H9 (cell line): ENCODE measurements around the gene SH3RF2. TPM values are rescaled to one million over a fixed set of nuclear protein-coding genes. Genes with fewer than 3 reads are reported as not detected.

Source experiments
- DNase-seq: peaks from one replicate; pipeline ENCODE4 v3.0.0-alpha.2; 2017
- H2AFZ ChIP-seq: one replicate; pipeline ENCODE4 v1.6.1; 2013; ENCODE audit warnings: mild to moderate bottlenecking, low read length, control low read depth, moderate library complexity
- H2AK5ac ChIP-seq: 2 replicates; pipeline ENCODE4 v1.6.1; 2013; ENCODE audit warnings: low read length, control low read depth, mixed read lengths; ENCODE audit not compliant: insufficient read length
- H2BK120ac ChIP-seq: one replicate; pipeline ENCODE4 v1.6.1; 2013; ENCODE audit warnings: low read depth, mild to moderate bottlenecking, low read length, control low read depth, inconsistent platforms; ENCODE audit not compliant: poor library complexity, severe bottlenecking
- H2BK12ac ChIP-seq: 2 replicates; pipeline ENCODE4 v1.6.1; 2013; ENCODE audit warnings: low read length, control low read depth, mixed read lengths, low read depth; ENCODE audit not compliant: insufficient read length
- H2BK15ac ChIP-seq: 2 replicates; pipeline ENCODE4 v1.6.1; 2013; ENCODE audit warnings: low read depth, low read length, control low read depth
- H2BK20ac ChIP-seq: one replicate; pipeline ENCODE4 v1.6.1; 2013; ENCODE audit warnings: low read depth, mild to moderate bottlenecking, low read length, control low read depth, inconsistent platforms; ENCODE audit not compliant: poor library complexity, severe bottlenecking
- H2BK5ac ChIP-seq: 2 replicates; pipeline ENCODE4 v1.6.1; 2013; ENCODE audit warnings: low read length, control low read depth, mixed read lengths; ENCODE audit not compliant: insufficient read length
- H3K14ac ChIP-seq: 2 replicates; pipeline ENCODE4 v1.6.1; 2013; ENCODE audit warnings: low read length, control low read depth; ENCODE audit not compliant: insufficient read depth
- H3K18ac ChIP-seq: 2 replicates; pipeline ENCODE4 v1.6.1; 2013; ENCODE audit warnings: low read depth, mild to moderate bottlenecking, mixed read lengths, low read length, control low read depth; ENCODE audit not compliant: insufficient read length
- H3K23ac ChIP-seq: 2 replicates; pipeline ENCODE4 v1.6.1; 2013; ENCODE audit warnings: low read length, control low read depth, mixed read lengths, low read depth; ENCODE audit not compliant: insufficient read length
- H3K23me2 ChIP-seq: 2 replicates; pipeline ENCODE4 v1.6.1; 2013; ENCODE audit warnings: low read depth, mild to moderate bottlenecking, mixed read lengths, low read length, control low read depth; ENCODE audit not compliant: insufficient read length, poor library complexity, severe bottlenecking
- H3K27ac ChIP-seq: 2 replicates; pipeline ENCODE4 v1.5.1; 2013; ENCODE audit warnings: low read length, control low read depth, mixed read lengths, low read depth; ENCODE audit not compliant: insufficient read length
- H3K27me3 ChIP-seq: 2 replicates; pipeline ENCODE4 v1.6.1; 2013; ENCODE audit warnings: low read length, control low read depth, inconsistent platforms; ENCODE audit not compliant: insufficient read depth
- H3K4ac ChIP-seq: 2 replicates; pipeline ENCODE4 v1.6.1; 2013; ENCODE audit warnings: low read depth, mild to moderate bottlenecking, control low read depth, inconsistent platforms, low read length, moderate library complexity
- H3K4me1 ChIP-seq: 2 replicates; pipeline ENCODE4 v1.6.1; 2013; ENCODE audit warnings: low read length, control low read depth, inconsistent platforms; ENCODE audit not compliant: insufficient read depth
- H3K4me2 ChIP-seq: 2 replicates; pipeline ENCODE4 v1.6.1; 2013; ENCODE audit warnings: low read length, control low read depth, mixed read lengths; ENCODE audit not compliant: insufficient read length, insufficient read depth
- H3K56ac ChIP-seq: 2 replicates; pipeline ENCODE4 v1.6.1; 2013; ENCODE audit warnings: low read depth, mild to moderate bottlenecking, mixed read lengths, low read length, control low read depth; ENCODE audit not compliant: insufficient read length
- H3K79me1 ChIP-seq: 2 replicates; pipeline ENCODE4 v1.6.1; 2013; ENCODE audit warnings: low read depth, mild to moderate bottlenecking, moderate library complexity, low read length, control low read depth, inconsistent platforms; ENCODE audit not compliant: insufficient read depth, poor library complexity, severe bottlenecking
- H3K79me2 ChIP-seq: 2 replicates; pipeline ENCODE4 v1.6.1; 2013; ENCODE audit warnings: low read length, control low read depth, inconsistent platforms; ENCODE audit not compliant: insufficient read depth
- H3K9ac ChIP-seq: 2 replicates; pipeline ENCODE4 v1.6.1; 2013; ENCODE audit warnings: low read length, control low read depth, mixed read lengths; ENCODE audit not compliant: insufficient read length; ENCODE audit errors: extremely low read depth
- H3K9me3 ChIP-seq: one replicate; pipeline ENCODE4 v1.6.1; 2013; ENCODE audit warnings: low read depth, low read length, inconsistent platforms; ENCODE audit not compliant: control insufficient read depth
- H3T11ph ChIP-seq: one replicate; pipeline ENCODE4 v1.6.1; 2013; ENCODE audit warnings: mild to moderate bottlenecking, low read length, control low read depth, inconsistent platforms
- H4K20me1 ChIP-seq: one replicate; pipeline ENCODE4 v1.6.1; 2013; ENCODE audit not compliant: control insufficient read depth, insufficient read length, insufficient read depth
- H4K5ac ChIP-seq: 2 replicates; pipeline ENCODE4 v1.6.1; 2013; ENCODE audit warnings: low read depth, mild to moderate bottlenecking, mixed read lengths, low read length, control low read depth; ENCODE audit not compliant: insufficient read length
- H4K8ac ChIP-seq: replicated peaks from 2 replicates; pipeline ENCODE4 v1.6.1; 2013; ENCODE audit warnings: low read length, control low read depth, mixed read lengths, low read depth; ENCODE audit not compliant: insufficient read length
- H4K91ac ChIP-seq: 2 replicates; pipeline ENCODE4 v1.6.1; 2013; ENCODE audit warnings: low read depth, mild to moderate bottlenecking, moderate library complexity, mixed read lengths, low read length, control low read depth; ENCODE audit not compliant: insufficient read length
- H3K27ac Mint-ChIP-seq, 3 experiments: 2 replicates in 2 of 3; 3 replicates in 1 of 3; pipeline ENCODE4 v1.8.0; 2020 to 2021; ENCODE audit warnings: mixed read lengths in 3 of 3, mild to moderate bottlenecking in 1 of 3, moderate library complexity in 1 of 3
- H3K27me3 Mint-ChIP-seq: 2 replicates; pipeline ENCODE4 v1.8.0; 2021; ENCODE audit warnings: low read depth, mild to moderate bottlenecking, moderate library complexity, mixed read lengths
- H3K36me3 Mint-ChIP-seq, 3 experiments: 2 replicates in 2 of 3; 3 replicates in 1 of 3; pipeline ENCODE4 v1.8.0; 2020 to 2021; ENCODE audit warnings: low read depth in 3 of 3, mixed read lengths in 3 of 3; ENCODE audit not compliant: insufficient read depth in 1 of 3
- H3K4me1 Mint-ChIP-seq, 2 experiments: 2 replicates each; pipeline ENCODE4 v1.8.0; 2020; ENCODE audit warnings: mixed read lengths in 2 of 2
- H3K4me3 Mint-ChIP-seq, 2 experiments: 2 replicates in 1 of 2; 3 replicates in 1 of 2; pipeline ENCODE4 v1.8.0; 2020 to 2021; ENCODE audit warnings: mild to moderate bottlenecking in 2 of 2, mixed read lengths in 2 of 2, moderate library complexity in 1 of 2
- H3K9me3 Mint-ChIP-seq, 2 experiments: 2 replicates in 1 of 2; 3 replicates in 1 of 2; pipeline ENCODE4 v1.8.0; 2020; ENCODE audit warnings: mild to moderate bottlenecking in 2 of 2, mixed read lengths in 2 of 2, moderate library complexity in 1 of 2
- CTCF ChIP-seq: fragments of 200-600 bp; sonication (generic); conservative IDR thresholded peaks from 3 replicates; pipeline ENCODE4 v1.8.0; 2021; ENCODE audit warnings: antibody characterized with exemption, mild to moderate bottlenecking
- WGBS: extraction: QIAGEN DNeasy Blood & Tissue Kit; methylation state at CpG from one replicate; pipeline ENCODE4 v1.1.7; 2013; ENCODE audit warnings: missing lambda C conversion rate, low lambda C conversion rate, mixed read lengths; ENCODE audit not compliant: insufficient read length; ENCODE audit errors: extremely low coverage; 5-methylcytosine and 5-hydroxymethylcytosine counted together
- total RNA-seq: library from RNA; stranded (reverse); gene quantifications from 2 replicates; pipeline ENCODE4 v1.2.1, GENCODE V29; 2021

SH3RF2 gene
- total RNA-seq, 1 experiment from 2014 or later: 0.66 TPM

DNA sequence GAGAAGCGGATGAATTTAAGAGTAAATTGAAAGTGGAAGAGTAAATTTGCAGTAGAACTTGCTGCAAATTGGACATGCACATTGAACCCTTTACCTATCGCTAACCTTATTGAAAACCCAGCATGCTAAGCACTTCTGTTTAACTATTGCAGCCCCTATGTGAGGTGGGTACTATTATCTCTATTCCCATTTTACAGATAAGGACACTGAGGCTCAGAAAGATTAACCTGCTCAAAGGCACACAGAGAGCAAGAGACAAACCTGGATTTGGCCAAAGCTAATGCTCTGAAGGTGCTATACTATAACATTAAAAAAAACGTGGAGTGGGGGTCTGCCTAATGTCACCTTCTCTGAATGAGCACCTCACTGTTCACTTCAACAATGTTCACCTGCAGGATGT lies 21.0 kb downstream of the SH3RF2 start:
- Histone ChIP-seq H2BK5ac (no peak overlapping the region), H3K56ac (no peak overlapping the region)

More for the DNA sequence above, 21.0 kb downstream of the SH3RF2 start:
- Mint-ChIP-seq H3K36me3 (no peaks in the 10 kb centered on the region), H3K9me3 (no peaks in the 10 kb centered on the region; a peak in 1 of 5 replicates), H3K27ac (no peak overlapping the region), H3K27me3 (no peaks in the 10 kb centered on the region; the same call in 1 of the 2 replicates), H3K4me3 (no peak overlapping the region), H3K4me1 (peaks cover 4 to 9% of the 10 kb centered on the region in 2 experiments; a peak in 3 of 4 replicates)
- H2AFZ ChIP-seq: no peak overlapping the region
- H3K27me3 ChIP-seq: no peaks in the 10 kb centered on the region
- H3K9ac ChIP-seq: no peak overlapping the region
- no peak overlapping the region for H2BK15ac ChIP-seq
- H3K79me1 ChIP-seq: no peaks in the 10 kb centered on the region
- H4K5ac ChIP-seq: no peak overlapping the region
- H4K91ac ChIP-seq: no peak overlapping the region
- H2BK12ac ChIP-seq: no peak overlapping the region
- H2BK20ac ChIP-seq: no peak overlapping the region
- no peak overlapping the region for H3K14ac ChIP-seq
- no peak overlapping the region for H4K8ac ChIP-seq
- H3K79me2 ChIP-seq: no peaks in the 10 kb centered on the region
- H3K9me3 ChIP-seq: no peaks in the 10 kb centered on the region
- H3K23ac ChIP-seq: no peak overlapping the region
- H3K23me2 ChIP-seq: no peaks in the 10 kb centered on the region
- no peak for DNase-seq
- no peak overlapping the region for H3K4me2 ChIP-seq
- no peaks in the 10 kb centered on the region for H4K20me1 ChIP-seq
- no peak overlapping the region for H3T11ph ChIP-seq
- H3K4me1 ChIP-seq: no peaks in the 10 kb centered on the region
- H2BK120ac ChIP-seq: no peak overlapping the region
- H2AK5ac ChIP-seq: no peak overlapping the region
- TF ChIP-seq CTCF: no peak
- H3K27ac ChIP-seq: no peak overlapping the region
- no peak overlapping the region for H3K18ac ChIP-seq
- WGBS: no CpG with 5 or more reads among the region's 3 CpGs
- no peak overlapping the region for H3K4ac ChIP-seq
